Measurements from ENCODE around the gene ABHD8. TPM values are rescaled to one million over a fixed set of nuclear protein-coding genes. Genes with fewer than 3 reads are reported as not detected.
"Not testable (repeated sequence)": the region's sequence is repeated elsewhere in the genome, so short reads cannot be mapped to it uniquely, and the experiment has no call there.

The ABHD8 gene
- total RNA-seq, 1 experiment from 2014 or later = 13.2 TPM

- TF ChIP-seq E2F5 (CRISPR knock-in tag; IDR thresholded peaks at IDR 0.05) (no peak), ZBTB43 (CRISPR knock-in tag; IDR thresholded peaks at IDR 0.05) (no peak)
Observed at GRCh38 chr19:17275441-17276175, 27.6 kb downstream of the ABHD8 start (continued).

- CTCF ChIA-PET; H3K27me3 Mint-ChIP-seq (ENCODE audit: low read depth); H3K4me1 Mint-ChIP-seq; ATAC-seq; POLR2A ChIA-PET; H3K4me3 Mint-ChIP-seq; H3K9me3 Mint-ChIP-seq; DNase-seq (ENCODE audit: low spot score); H3K27ac Mint-ChIP-seq: not testable (repeated sequence)
- TF ChIP-seq ZNF121 (CRISPR knock-in tag; IDR thresholded peaks at IDR 0.05) = peak; percentile 30; the same call in 1 of the 2 replicates
- H3K36me3 Mint-ChIP-seq = peaks cover 50% of the 10 kb centered on the region
Observed at GRCh38 chr19:17274892-17275291, 28.3 kb downstream of the ABHD8 start.

GRCh38 chr19:17268754-17269153 lies 34.5 kb downstream of the ABHD8 start:
- TF ChIP-seq FOXP1 (CRISPR knock-in tag; IDR thresholded peaks at IDR 0.05; ENCODE audit: borderline replicate concordance) = no peak
- no peak for TF ChIP-seq MAX (CRISPR knock-in tag; IDR thresholded peaks at IDR 0.05)
- no peak for TF ChIP-seq HMGXB4 (CRISPR knock-in tag; IDR thresholded peaks at IDR 0.05)
- no peak for TF ChIP-seq E2F4 (CRISPR knock-in tag; IDR thresholded peaks at IDR 0.05; ENCODE audit: borderline replicate concordance, low read depth)
- no peaks in the 10 kb centered on the region for H3K27me3 Mint-ChIP-seq (ENCODE audit: low read depth)
- ATAC-seq = no peak

GRCh38 chr19:17266975-17267788 lies 36.0 kb downstream of the ABHD8 start, which contains the start of gene BABAM1:
BABAM1 (plus strand) TSS chr19:17267443; CDS start chr19:17268807, 1,364 bp downstream.
- ChIA-PET POLR2A (interaction anchor here (0.6 to 3.9 kb wide), 12 partner anchors 14 to 178 kb away, joined by 3 to 13 read pairs (median 4); partner anchors contain the start of genes ANKLE1, DDA1 and USE1), CTCF (interaction anchor here (0.6 to 3.0 kb wide), 16 partner anchors 10 to 495 kb away, joined by 3 to 11 read pairs (median 4); partner anchors contain the start of genes ANKLE1, DDA1, MRPL34 and USE1)
- Mint-ChIP-seq H3K4me1 (peaks cover 20% of the 10 kb centered on the region), H3K27ac (peak within 1 kb of the TSS; percentile 92), H3K27me3 (ENCODE audit: low read depth) (no peaks in the 10 kb centered on the region), H3K4me3 (peak within 1 kb of the TSS; percentile 96), H3K9me3 (no peaks in the 10 kb centered on the region; the same call in 1 of the 2 replicates), H3K36me3 (peaks cover 17% of the 10 kb centered on the region)
- TF ChIP-seq ZNF232 (CRISPR knock-in tag; IDR thresholded peaks at IDR 0.05) = 0 out of 2 replicates have a peak, but pooled peaks have one; percentile 49
- TF ChIP-seq MXD4 (CRISPR knock-in tag; IDR thresholded peaks at IDR 0.05; ENCODE audit: borderline replicate concordance) = peak; percentile 92; the same call in 1 of the 2 replicates
- peak; percentile 93 for TF ChIP-seq ZSCAN18 (CRISPR knock-in tag; IDR thresholded peaks at IDR 0.05)
- 0 out of 2 replicates have a peak, but pooled peaks have one; percentile 27 for TF ChIP-seq MAX (CRISPR knock-in tag; IDR thresholded peaks at IDR 0.05)
- TF ChIP-seq ZNF263 (CRISPR knock-in tag; IDR thresholded peaks at IDR 0.05; ENCODE audit: low read depth) = no peak
- 0 out of 2 replicates have a peak, but pooled peaks have one; percentile 18 for TF ChIP-seq ZNF416 (CRISPR knock-in tag; IDR thresholded peaks at IDR 0.05)
- TF ChIP-seq NFYB (CRISPR knock-in tag; conservative IDR thresholded peaks at IDR 0.05; ENCODE audit: low read depth) = peak; percentile 84
- TF ChIP-seq FOXK1 (CRISPR knock-in tag; IDR thresholded peaks at IDR 0.05) = peak; percentile 74
- TF ChIP-seq GABPB1 (CRISPR knock-in tag; IDR thresholded peaks at IDR 0.05) = peak; percentile 87
- TF ChIP-seq SP1 (CRISPR knock-in tag; conservative IDR thresholded peaks at IDR 0.05) = peak; percentile 64
- no peak for TF ChIP-seq NR2C2 (CRISPR knock-in tag; IDR thresholded peaks at IDR 0.05)
- DNase-seq (ENCODE audit: low spot score) = peak; percentile 96
- peak; percentile 95 for ATAC-seq

More at GRCh38 chr19:17268754-17269153, 34.5 kb downstream of the ABHD8 start:
- peak overlapping the region; percentile 96 for H3K4me3 Mint-ChIP-seq
- POLR2A ChIA-PET = interaction anchor here (0.6 to 2.4 kb wide), 2 partner anchors 12 to 675 kb away, joined by 4 to 13 read pairs; partner anchors contain the start of gene ANKLE1
- no peak for DNase-seq (ENCODE audit: low spot score)
- peaks cover 19% of the 10 kb centered on the region for H3K36me3 Mint-ChIP-seq
- no peaks in the 10 kb centered on the region; the same call in 1 of the 2 replicates for H3K9me3 Mint-ChIP-seq
- CTCF ChIA-PET = interaction anchor here (0.7 to 3.0 kb wide), 3 partner anchors 14 to 591 kb away, joined by 3 to 9 read pairs (median 3); partner anchors contain the start of genes ANKLE1 and RPL18A
- H3K4me1 Mint-ChIP-seq = peaks cover 16% of the 10 kb centered on the region
- H3K27ac Mint-ChIP-seq = no peak overlapping the region

All from WTC11 (cell line).